Kidney epithelial cell (primary cell): ENCODE measurements around the gene ENAH. TPM values are rescaled to one million over a fixed set of nuclear protein-coding genes. Genes with fewer than 3 reads are reported as not detected.

ENCODE experiments used
- DNase-seq: peaks from one replicate; pipeline ENCODE4 v3.0.0-alpha.2; 2010; ENCODE audit warnings: low read depth
- H3K27me3 ChIP-seq: 2 replicates; pipeline ENCODE4 v1.6.0; 2011; ENCODE audit warnings: low read length; ENCODE audit not compliant: control insufficient read depth, insufficient read depth
- H3K36me3 ChIP-seq: 2 replicates; pipeline ENCODE4 v1.5.1; 2011; ENCODE audit warnings: low read length; ENCODE audit not compliant: control insufficient read depth, insufficient read depth
- H3K4me3 ChIP-seq: 2 replicates; pipeline ENCODE4 v1.5.1; 2011; ENCODE audit warnings: low read depth, mild to moderate bottlenecking, control low read depth, low read length
- CTCF ChIP-seq: IDR thresholded peaks from 2 replicates; pipeline ENCODE4 v1.5.1; 2011; ENCODE audit warnings: mild to moderate bottlenecking, moderate library complexity, low read length, control low read depth, inconsistent platforms; ENCODE audit not compliant: insufficient read depth, poor library complexity, severe bottlenecking
- total RNA-seq: library from RNA; depleted of rRNA; stranded (reverse); fragments of >200 nt; gene quantifications from 2 replicates; pipeline ENCODE4 v1.2.3, GENCODE V29; 2015

The ENAH gene
- total RNA-seq, 1 donor from 2014 or later: 95.8 TPM

- TF ChIP-seq CTCF: no peak
- Histone ChIP-seq H3K4me3 (no peak overlapping the region), H3K36me3 (no peaks in the 10 kb centered on the region), H3K27me3 (no peaks in the 10 kb centered on the region)
- DNase-seq: no peak
These were observed 143.6 kb downstream of the ENAH start for GRCh38 chr1:225509376-225509707.

- no peaks in the 10 kb centered on the region for H3K36me3 ChIP-seq
- TF ChIP-seq CTCF: no peak
- DNase-seq: peak; percentile 98
- H3K4me3 ChIP-seq: no peak overlapping the region
- no peaks in the 10 kb centered on the region for H3K27me3 ChIP-seq
These were observed 144.2 kb downstream of the ENAH start for GRCh38 chr1:225508538-225509375.

- Histone ChIP-seq H3K4me3 (no peak overlapping the region), H3K27me3 (no peaks in the 10 kb centered on the region), H3K36me3 (no peaks in the 10 kb centered on the region)
- no peak for TF ChIP-seq CTCF
- DNase-seq: no peak
These were observed 146.2 kb downstream of the ENAH start for GRCh38 chr1:225506727-225507126.

- no peak for TF ChIP-seq CTCF
- no peak for DNase-seq
- H3K27me3 ChIP-seq: no peaks in the 10 kb centered on the region
- no peak overlapping the region for H3K4me3 ChIP-seq
- H3K36me3 ChIP-seq: no peaks in the 10 kb centered on the region
These were observed 148.1 kb downstream of the ENAH start for GRCh38 chr1:225504776-225505175.

GRCh38 chr1:225500624-225501192 lies 152.2 kb downstream of the ENAH start:
- Histone ChIP-seq H3K27me3 (no peaks in the 10 kb centered on the region), H3K4me3 (no peak overlapping the region), H3K36me3 (no peaks in the 10 kb centered on the region)
- TF ChIP-seq CTCF: no peak
- no peak for DNase-seq
